OCI-M2 (cell line): ENCODE data around the gene CCR5AS.
"Not testable (repeated sequence)": the region's sequence is repeated elsewhere in the genome, so short reads cannot be mapped to it uniquely, and the experiment has no call there.

Experiments
- DNase-seq: peaks from one replicate; lab custom pipeline; 2025; ENCODE audit not compliant: unreplicated experiment; lab: John Stamatoyannopoulos, UW

CCR5AS gene

GRCh38 chr3:46405301-46406019, 1.4 kb downstream of the CCR5AS start:
- DNase-seq = no peak

GRCh38 chr3:46402902-46403301, 4.0 kb downstream of the CCR5AS start:
- DNase-seq = not testable (repeated sequence)

GRCh38 chr3:46401579-46401978, 5.3 kb downstream of the CCR5AS start:
- no peak for DNase-seq

- DNase-seq = no peak
Measured at GRCh38 chr3:46400846-46401245, 6.0 kb downstream of the CCR5AS start.

- DNase-seq = peak; percentile 6
Measured at GRCh38 chr3:46400000-46400734, 6.7 kb downstream of the CCR5AS start.

- DNase-seq = no peak
Measured at GRCh38 chr3:46399557-46399956, 7.3 kb downstream of the CCR5AS start.

- DNase-seq = no peak
Measured at GRCh38 chr3:46399098-46399497, 7.8 kb downstream of the CCR5AS start.

GRCh38 chr3:46398186-46398955, 8.5 kb downstream of the CCR5AS start:
- no peak for DNase-seq

- DNase-seq = no peak
Measured at GRCh38 chr3:46397111-46397510, 9.8 kb downstream of the CCR5AS start.

GRCh38 chr3:46395766-46396530, 10.9 kb downstream of the CCR5AS start:
- DNase-seq = no peak

- DNase-seq = no peak
Measured at GRCh38 chr3:46395210-46395661, 11.6 kb downstream of the CCR5AS start.

GRCh38 chr3:46393554-46394434, 13.1 kb downstream of the CCR5AS start:
- no peak for DNase-seq

- no peak for DNase-seq
Measured at GRCh38 chr3:46393011-46393410, 13.9 kb downstream of the CCR5AS start.

- DNase-seq = not testable (repeated sequence)
Measured at GRCh38 chr3:46391526-46391925, 15.3 kb downstream of the CCR5AS start.

- no peak for DNase-seq
Measured at GRCh38 chr3:46389306-46389705, 17.6 kb downstream of the CCR5AS start.

GRCh38 chr3:46388847-46389246, 18.0 kb downstream of the CCR5AS start:
- DNase-seq = not testable (repeated sequence)

- DNase-seq = no peak
Measured at GRCh38 chr3:46386205-46386604, 20.7 kb downstream of the CCR5AS start.

- DNase-seq = no peak
Measured at GRCh38 chr3:46383951-46384330, 22.9 kb downstream of the CCR5AS start.

GRCh38 chr3:46383211-46383950, 23.5 kb downstream of the CCR5AS start:
- DNase-seq = no peak
